Anterior cingulate cortex (tissue), 58 donors: ENCODE measurements around the gene KRT7.
"Not testable (repeated sequence)": the region's sequence is repeated elsewhere in the genome, so short reads cannot be mapped to it uniquely, and the experiment has no call there.

ENCODE experiments used
- DNase-seq, 58 donors: peaks; one replicate each; lab custom pipeline; 2025; lab: John Stamatoyannopoulos, UW

The KRT7 gene

DNA sequence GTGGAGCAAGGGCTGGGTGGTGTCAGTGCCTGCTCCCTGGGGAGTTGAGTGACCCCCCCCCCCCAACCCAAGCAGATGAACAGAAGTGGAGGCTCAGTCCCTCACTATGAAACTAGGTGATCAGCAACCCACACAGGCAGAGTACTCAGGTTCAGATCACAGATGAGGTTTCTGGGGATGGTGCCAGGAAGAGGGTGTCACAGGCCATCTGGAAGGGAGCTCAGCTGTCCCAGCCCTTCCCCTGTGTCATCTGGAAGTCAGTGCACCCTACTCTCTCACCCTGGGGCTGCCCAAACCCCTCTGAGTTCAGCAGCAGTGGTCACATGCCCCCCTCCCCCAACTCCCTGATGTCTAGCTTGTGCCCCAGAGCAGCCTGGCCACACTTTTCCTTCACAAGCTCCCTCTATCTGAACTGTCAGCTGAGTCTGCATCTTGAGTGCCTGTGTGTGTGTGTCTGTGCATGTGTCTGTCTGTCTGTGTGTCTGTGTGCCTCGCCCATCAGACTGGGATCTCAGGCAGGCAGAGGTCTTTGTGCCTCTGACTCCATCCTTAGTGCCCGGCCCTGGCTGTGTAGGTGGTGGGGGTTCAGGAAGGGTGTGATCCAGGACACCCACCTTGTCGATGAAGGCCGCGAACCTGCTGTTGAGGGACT, 57.6 kb downstream of the KRT7 start:
- DNase-seq = not testable (repeated sequence)

DNA sequence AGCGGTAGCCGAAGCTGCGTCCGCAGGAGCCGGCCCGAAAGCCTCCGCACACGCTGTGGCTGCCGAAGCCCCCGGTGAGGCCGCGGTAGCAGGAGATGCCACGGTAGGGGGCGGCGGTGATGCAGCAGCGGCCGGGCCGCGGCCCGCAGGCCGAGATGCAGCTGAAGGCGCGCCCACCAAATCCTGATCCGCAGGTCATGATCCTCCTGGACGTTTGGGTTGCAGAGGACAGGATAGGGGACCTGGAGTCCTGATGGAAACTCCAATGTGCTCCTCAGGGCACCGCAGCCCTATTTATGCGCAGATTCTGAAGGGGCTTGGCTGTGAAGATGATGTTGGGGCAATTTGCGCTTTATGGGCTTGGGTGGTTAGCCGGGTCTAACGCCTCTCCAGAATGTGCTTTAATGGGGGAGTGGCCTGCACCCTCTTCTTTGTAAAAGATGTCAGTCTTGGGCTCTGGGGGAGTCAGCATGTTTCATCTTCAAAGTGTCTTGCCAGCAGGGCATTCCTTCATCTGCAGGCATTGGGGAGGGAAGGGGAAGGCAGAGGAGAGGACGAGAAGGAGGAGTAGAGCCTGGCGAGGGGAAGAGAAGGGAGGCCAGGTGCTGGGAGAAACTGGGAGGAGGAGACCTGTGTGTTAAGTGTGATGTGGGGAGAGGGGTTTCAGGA, 58.4 kb downstream of the KRT7 start, which contains the start of gene KRT81:
Gene KRT81 (minus strand): TSS at position 268 of the 669 bp plus-strand sequence. CDS start 69 bp downstream, at position 199.
- DNase-seq = no peak

DNA sequence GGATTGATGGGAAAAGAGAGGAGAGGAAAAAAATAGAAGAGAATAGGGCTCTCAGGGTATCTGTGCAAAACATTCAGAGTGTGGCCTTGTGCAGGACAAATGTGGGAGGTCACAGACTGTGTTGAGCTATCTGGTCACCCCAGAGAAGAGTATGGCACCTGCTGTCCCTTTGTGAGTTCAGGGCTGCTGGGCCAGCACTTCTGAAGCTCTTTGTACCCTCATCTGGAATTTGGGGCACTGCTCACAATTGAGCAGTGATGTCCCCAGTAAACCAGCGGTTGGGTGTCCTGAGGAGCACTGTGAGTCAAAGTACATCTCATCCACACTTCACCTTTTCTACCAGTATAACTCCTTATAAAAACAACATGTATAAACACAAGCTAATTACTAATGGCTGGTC, 60.9 kb downstream of the KRT7 start:
- no peak for DNase-seq

DNA sequence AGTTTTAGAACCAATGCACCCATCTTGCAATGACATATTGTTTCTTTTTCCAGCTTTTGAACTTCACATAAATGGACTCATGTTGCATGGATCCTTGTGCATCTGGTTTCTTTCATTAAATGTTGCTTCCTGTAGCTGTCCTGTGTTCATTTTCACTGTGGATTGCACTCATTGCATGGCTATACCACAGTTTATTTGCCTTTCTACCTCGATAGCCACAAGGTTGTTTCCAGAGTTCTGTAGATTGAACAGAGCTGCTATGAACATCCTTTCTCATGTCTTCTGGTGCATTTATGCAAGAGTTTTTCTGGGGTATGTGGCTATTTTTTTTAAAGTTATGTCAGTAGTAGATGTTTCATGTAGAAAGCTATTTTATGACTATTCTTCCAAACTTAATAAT, 61.8 kb downstream of the KRT7 start:
- no peak for DNase-seq

DNA sequence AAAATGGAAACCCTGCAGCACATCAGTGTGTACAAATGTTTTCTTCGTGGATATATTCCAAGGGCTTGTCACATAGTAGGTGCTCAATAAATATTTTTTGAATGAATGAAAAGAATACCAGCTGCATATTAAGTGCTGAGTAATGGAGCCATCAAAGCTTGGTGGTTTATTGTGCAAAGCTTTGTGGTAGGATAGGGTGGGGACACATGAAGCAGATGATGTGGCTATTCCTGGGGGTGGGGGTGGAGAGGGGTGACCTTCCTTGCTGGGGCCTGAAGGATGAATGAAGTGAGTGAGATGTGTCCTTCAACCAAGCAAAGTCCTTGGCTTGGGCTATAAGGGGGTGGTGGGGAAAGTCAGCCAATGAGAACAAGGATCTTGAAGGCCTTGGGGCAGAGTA, 62.6 kb downstream of the KRT7 start:
- no peak for DNase-seq

DNA sequence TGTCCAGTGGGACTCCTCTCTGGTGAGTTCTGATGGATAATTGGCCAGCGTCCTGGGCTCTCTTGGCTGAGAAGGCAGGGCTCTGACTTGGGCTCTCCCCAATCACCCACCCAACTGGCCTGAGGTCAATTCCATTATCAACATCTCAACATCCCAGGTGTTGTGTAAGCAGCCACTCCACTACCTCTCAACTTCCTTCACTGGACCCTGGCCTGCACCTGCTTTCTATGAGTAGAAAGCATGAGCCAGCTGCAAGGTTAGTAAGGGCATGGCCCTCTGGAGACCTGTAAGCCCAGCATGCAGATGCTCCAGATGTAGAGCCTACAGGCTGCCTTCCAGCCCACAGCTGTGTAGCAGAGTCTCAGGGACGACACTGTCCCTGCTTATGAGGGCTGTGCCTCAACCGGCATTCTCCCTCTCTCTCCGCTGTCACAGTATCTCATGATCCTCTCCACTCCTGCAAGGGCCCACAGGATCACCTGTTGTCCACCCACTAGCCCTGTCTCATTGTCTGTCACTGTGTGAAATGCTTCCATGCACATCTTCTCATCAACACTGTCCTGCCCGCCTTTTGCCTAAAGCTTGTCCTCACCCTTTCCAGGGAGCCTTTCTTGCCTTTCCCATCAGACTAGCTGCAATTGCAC, 63.7 kb downstream of the KRT7 start:
- no peak for DNase-seq
